ENCODE measurements around the gene FIBCD1. TPM values are rescaled to one million over a fixed set of nuclear protein-coding genes. Genes with fewer than 3 reads are reported as not detected.

The FIBCD1 gene
- total and polyA plus RNA-seq, 9 of the 15 experiments (the other 6 are each of a cell fraction or from before 2014, with no cell fraction given), result 0.53 to 1.2 (median 0.95) TPM; not detected in 4

DNA sequence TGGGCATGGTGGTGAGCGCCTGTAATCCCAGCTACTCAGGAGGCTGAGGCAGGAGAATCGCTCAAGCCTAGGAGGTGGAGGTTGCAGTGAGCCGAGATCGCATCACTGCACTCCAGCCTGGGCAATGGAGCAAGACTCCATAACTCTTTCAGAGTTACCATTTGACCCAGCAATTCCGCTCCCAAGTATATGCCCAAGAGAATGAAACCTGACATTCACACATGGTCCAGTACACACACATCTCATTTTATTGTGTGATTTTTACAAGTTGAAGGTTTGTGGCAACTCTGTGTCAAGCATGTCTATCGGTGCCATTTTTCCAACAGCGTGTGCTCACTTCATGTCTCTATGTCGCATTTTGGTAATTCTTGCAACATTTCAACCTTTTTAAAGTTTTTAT lies 24.9 kb upstream of the FIBCD1 start:
- no peak overlapping the region for H3K9ac ChIP-seq (ENCODE audit: insufficient read depth in 1 of 2, low read depth in 2 of 2, low read length in 2 of 2)
- no peak overlapping the region for H3K4me2 ChIP-seq (ENCODE audit: insufficient read depth, low read length)
- TF ChIP-seq DNMT1 (IDR thresholded peaks at IDR 0.05), result no peak
- TF ChIP-seq ZNF239 (CRISPR knock-in tag; IDR thresholded peaks at IDR 0.05), result no peak
- TF ChIP-seq U2AF2 (optimal IDR thresholded peaks at IDR 0.05; ENCODE audit: low read depth, low read length), result no peak
- no peak for TF ChIP-seq KAT8 (IDR thresholded peaks at IDR 0.05; ENCODE audit: low read depth)
- TF ChIP-seq CCAR2 (IDR thresholded peaks at IDR 0.05; ENCODE audit: low read depth, low read length), result no peak
- TF ChIP-seq PTRF (tag; IDR thresholded peaks at IDR 0.05), result no peak
- TF ChIP-seq CREBBP (IDR thresholded peaks at IDR 0.05; ENCODE audit: low read depth, low read length), result no peak
- no peak for TF ChIP-seq FOXA3 (CRISPR knock-in tag; conservative IDR thresholded peaks at IDR 0.05 in 1 of 2, IDR thresholded peaks at IDR 0.05 in 1 of 2)
- TF ChIP-seq, protein P1, sequence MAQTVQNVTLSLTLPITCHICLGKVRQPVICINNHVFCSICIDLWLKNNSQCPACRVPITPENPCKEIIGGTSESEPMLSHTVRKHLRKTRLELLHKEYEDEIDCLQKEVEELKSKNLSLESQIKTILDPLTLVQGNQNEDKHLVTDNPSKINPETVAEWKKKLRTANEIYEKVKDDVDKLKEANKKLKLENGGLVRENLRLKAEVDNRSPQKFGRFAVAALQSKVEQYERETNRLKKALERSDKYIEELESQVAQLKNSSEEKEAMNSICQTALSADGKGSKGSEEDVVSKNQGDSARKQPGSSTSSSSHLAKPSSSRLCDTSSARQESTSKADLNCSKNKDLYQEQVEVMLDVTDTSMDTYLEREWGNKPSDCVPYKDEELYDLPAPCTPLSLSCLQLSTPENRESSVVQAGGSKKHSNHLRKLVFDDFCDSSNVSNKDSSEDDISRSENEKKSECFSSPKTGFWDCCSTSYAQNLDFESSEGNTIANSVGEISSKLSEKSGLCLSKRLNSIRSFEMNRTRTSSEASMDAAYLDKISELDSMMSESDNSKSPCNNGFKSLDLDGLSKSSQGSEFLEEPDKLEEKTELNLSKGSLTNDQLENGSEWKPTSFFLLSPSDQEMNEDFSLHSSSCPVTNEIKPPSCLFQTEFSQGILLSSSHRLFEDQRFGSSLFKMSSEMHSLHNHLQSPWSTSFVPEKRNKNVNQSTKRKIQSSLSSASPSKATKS (CRISPR knock-in tag; IDR thresholded peaks at IDR 0.05), result no peak
- no peak for TF ChIP-seq ZNF3 (CRISPR knock-in tag; IDR thresholded peaks at IDR 0.05)
- TF ChIP-seq SMAD1 (IDR thresholded peaks at IDR 0.05; ENCODE audit: low read depth, low read length, partially characterized antibody), result no peak
- no peak for TF ChIP-seq CBX2 (IDR thresholded peaks at IDR 0.05; ENCODE audit: insufficient read depth, low read length, poor library complexity, severe bottlenecking)
- TF ChIP-seq CSDE1 (IDR thresholded peaks at IDR 0.05), result no peak
- H4K20me1 ChIP-seq (replicated peaks; ENCODE audit: control insufficient read depth, insufficient read depth, low read length), result no peaks in the 10 kb centered on the region
- peaks cover 0 to 5% of the 10 kb centered on the region in 2 experiments; a peak in 1 of 5 replicates for H3K4me1 ChIP-seq (replicated peaks in 1 of 2; ENCODE audit: control insufficient read depth in 2 of 2, insufficient read depth in 2 of 2, low read length in 2 of 2)
- no peaks in the 10 kb centered on the region for H3K79me2 ChIP-seq (ENCODE audit: control insufficient read depth, insufficient read depth, low read length)
- 2% methylated on average over 8 of the region's 8 CpGs for WGBS (ENCODE audit: insufficient coverage, low coverage, missing lambda C conversion rate)
- POLR2A ChIA-PET, result interaction anchor here (1.0 to 3.2 kb wide), 3 partner anchors 11 to 36 kb away, joined by 3 to 23 read pairs (median 6); no protein-coding TSS in a partner anchor
- no TSS peak for BruUV-seq (replicated peaks)
- peaks cover 2% of the 10 kb centered on the region for H3K9me3 ChIP-seq (replicated peaks; ENCODE audit: control insufficient read depth, insufficient read depth, low read depth, low read length)
- DNase-seq (ENCODE audit: extremely low read depth in 1 of 4, low spot score in 3 of 4), result no peak
- no peak overlapping the region for H3K27ac ChIP-seq (ENCODE audit: extremely low read depth, low read depth, low read length)
- ATAC-seq, result no peak
- H3K36me3 ChIP-seq (ENCODE audit: control insufficient read depth, insufficient read depth, low read length), result no peaks in the 10 kb centered on the region
- no peak for FAIRE-seq
- intact Hi-C loops (cut with micrococcal nuclease) (no loop called here), in situ Hi-C loops (cut with MboI) (no loop called here)
- no peak overlapping the region for H2AFZ ChIP-seq (ENCODE audit: low read depth, low read length)
- H3K9me1 ChIP-seq (ENCODE audit: control insufficient read depth, insufficient read depth, low read length), result no peaks in the 10 kb centered on the region
- no peak overlapping the region for H3K4me3 ChIP-seq
- CTCF ChIA-PET (ENCODE audit: low intra/inter-chr PET ratio), result no interaction called here
- peaks cover 69 to 89% of the 10 kb centered on the region in 2 experiments for H3K27me3 ChIP-seq (ENCODE audit: control insufficient read depth in 2 of 2, insufficient read depth in 2 of 2, low read length in 2 of 2)

Data from K562 (cell line).